ENCODE results near the gene KMT2B.

Gene KMT2B

GRCh38 chr19:35715981-35716800, 1.6 kb upstream of the KMT2B start:
- TF ChIP-seq, protein P1, sequence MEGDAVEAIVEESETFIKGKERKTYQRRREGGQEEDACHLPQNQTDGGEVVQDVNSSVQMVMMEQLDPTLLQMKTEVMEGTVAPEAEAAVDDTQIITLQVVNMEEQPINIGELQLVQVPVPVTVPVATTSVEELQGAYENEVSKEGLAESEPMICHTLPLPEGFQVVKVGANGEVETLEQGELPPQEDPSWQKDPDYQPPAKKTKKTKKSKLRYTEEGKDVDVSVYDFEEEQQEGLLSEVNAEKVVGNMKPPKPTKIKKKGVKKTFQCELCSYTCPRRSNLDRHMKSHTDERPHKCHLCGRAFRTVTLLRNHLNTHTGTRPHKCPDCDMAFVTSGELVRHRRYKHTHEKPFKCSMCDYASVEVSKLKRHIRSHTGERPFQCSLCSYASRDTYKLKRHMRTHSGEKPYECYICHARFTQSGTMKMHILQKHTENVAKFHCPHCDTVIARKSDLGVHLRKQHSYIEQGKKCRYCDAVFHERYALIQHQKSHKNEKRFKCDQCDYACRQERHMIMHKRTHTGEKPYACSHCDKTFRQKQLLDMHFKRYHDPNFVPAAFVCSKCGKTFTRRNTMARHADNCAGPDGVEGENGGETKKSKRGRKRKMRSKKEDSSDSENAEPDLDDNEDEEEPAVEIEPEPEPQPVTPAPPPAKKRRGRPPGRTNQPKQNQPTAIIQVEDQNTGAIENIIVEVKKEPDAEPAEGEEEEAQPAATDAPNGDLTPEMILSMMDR (IDR thresholded peaks at IDR 0.05; ENCODE audit: low read length) = no peak
- no peak for TF ChIP-seq EZH2 (IDR thresholded peaks at IDR 0.05; ENCODE audit: borderline replicate concordance, low read length)
- H2AFZ ChIP-seq (ENCODE audit: low read length) = no peak overlapping the region
- H3K9me2 ChIP-seq (ENCODE audit: low read depth, low read length) = no peaks in the 10 kb centered on the region
- no peaks in the 10 kb centered on the region for H3K9me3 ChIP-seq (ENCODE audit: low read length)
- H3K36me3 ChIP-seq (ENCODE audit: insufficient read depth, low read length) = peaks cover 14% of the 10 kb centered on the region; the same call in 1 of the 2 replicates
- H3F3A ChIP-seq (ENCODE audit: insufficient read depth, low read length) = no peaks in the 10 kb centered on the region
- H3K4me1 ChIP-seq (ENCODE audit: insufficient read depth, low read length, severe bottlenecking) = peaks cover 27% of the 10 kb centered on the region
- peaks cover 8% of the 10 kb centered on the region for H3K79me2 ChIP-seq (ENCODE audit: insufficient read depth, low read length)
- no peaks in the 10 kb centered on the region for H4K20me1 ChIP-seq (ENCODE audit: insufficient read depth, low read length)
- no peak overlapping the region for H3K27ac ChIP-seq (ENCODE audit: low read depth, low read length, poor library complexity, severe bottlenecking)
- peak overlapping the region; percentile 61; the same call in 1 of the 2 replicates for H3K9ac ChIP-seq (ENCODE audit: low read length)
- H3K4me2 ChIP-seq (ENCODE audit: low read length) = peak overlapping the region; percentile 73
- H3K4me3 ChIP-seq (ENCODE audit: low read depth, low read length, poor library complexity, severe bottlenecking) = peak overlapping the region; percentile 66
- peaks cover 7% of the 10 kb centered on the region for H3K27me3 ChIP-seq (ENCODE audit: insufficient read depth, low read length)

- H3K4me3 ChIP-seq (ENCODE audit: low read depth, low read length, poor library complexity, severe bottlenecking) = peak overlapping the region; percentile 66
- no peak for TF ChIP-seq EZH2 (IDR thresholded peaks at IDR 0.05; ENCODE audit: borderline replicate concordance, low read length)
- TF ChIP-seq, protein P1 (IDR thresholded peaks at IDR 0.05; ENCODE audit: low read length) = peak; percentile 85
- peaks cover 22% of the 10 kb centered on the region for H3K4me1 ChIP-seq (ENCODE audit: insufficient read depth, low read length, severe bottlenecking)
- no peaks in the 10 kb centered on the region for H3K9me2 ChIP-seq (ENCODE audit: low read depth, low read length)
- H3K79me2 ChIP-seq (ENCODE audit: insufficient read depth, low read length) = peaks cover 8% of the 10 kb centered on the region
- peak overlapping the region; percentile 61 for H3K9ac ChIP-seq (ENCODE audit: low read length)
- H2AFZ ChIP-seq (ENCODE audit: low read length) = no peak overlapping the region
- H3K4me2 ChIP-seq (ENCODE audit: low read length) = peak overlapping the region; percentile 73
- H3K27ac ChIP-seq (ENCODE audit: low read depth, low read length, poor library complexity, severe bottlenecking) = no peak overlapping the region
- no peaks in the 10 kb centered on the region for H4K20me1 ChIP-seq (ENCODE audit: insufficient read depth, low read length)
- no peaks in the 10 kb centered on the region for H3K9me3 ChIP-seq (ENCODE audit: low read length)
- H3F3A ChIP-seq (ENCODE audit: insufficient read depth, low read length) = no peaks in the 10 kb centered on the region
- H3K27me3 ChIP-seq (ENCODE audit: insufficient read depth, low read length) = peaks cover 3% of the 10 kb centered on the region; the same call in 1 of the 2 replicates
- H3K36me3 ChIP-seq (ENCODE audit: insufficient read depth, low read length) = peaks cover 21% of the 10 kb centered on the region; the same call in 1 of the 2 replicates
These were observed 770 bp upstream of the KMT2B start for GRCh38 chr19:35716801-35717664.

- H3K4me2 ChIP-seq (ENCODE audit: low read length) = peak overlapping the region; percentile 84
- peak overlapping the region; percentile 77 for H3K4me3 ChIP-seq (ENCODE audit: low read depth, low read length, poor library complexity, severe bottlenecking)
- no peaks in the 10 kb centered on the region for H4K20me1 ChIP-seq (ENCODE audit: insufficient read depth, low read length)
- H3K9me3 ChIP-seq (ENCODE audit: low read length) = no peaks in the 10 kb centered on the region
- H3K9ac ChIP-seq (ENCODE audit: low read length) = peak overlapping the region; percentile 83
- H3F3A ChIP-seq (ENCODE audit: insufficient read depth, low read length) = no peaks in the 10 kb centered on the region
- no peak overlapping the region for H3K27ac ChIP-seq (ENCODE audit: low read depth, low read length, poor library complexity, severe bottlenecking)
- TF ChIP-seq EZH2 (IDR thresholded peaks at IDR 0.05; ENCODE audit: borderline replicate concordance, low read length) = no peak
- TF ChIP-seq, protein P1 (IDR thresholded peaks at IDR 0.05; ENCODE audit: low read length) = no peak
- H2AFZ ChIP-seq (ENCODE audit: low read length) = no peak overlapping the region
- peaks cover 35% of the 10 kb centered on the region for H3K36me3 ChIP-seq (ENCODE audit: insufficient read depth, low read length)
- H3K4me1 ChIP-seq (ENCODE audit: insufficient read depth, low read length, severe bottlenecking) = peaks cover 22% of the 10 kb centered on the region
- no peaks in the 10 kb centered on the region for H3K9me2 ChIP-seq (ENCODE audit: low read depth, low read length)
- H3K79me2 ChIP-seq (ENCODE audit: insufficient read depth, low read length) = peaks cover 8% of the 10 kb centered on the region
- H3K27me3 ChIP-seq (ENCODE audit: insufficient read depth, low read length) = peaks cover 3% of the 10 kb centered on the region; the same call in 1 of the 2 replicates
These were observed 690 bp downstream of the KMT2B start for GRCh38 chr19:35718345-35719041.

Data from OCI-LY1 (cell line).